ENCODE results near the gene KLHL25.

Gene KLHL25

DNA sequence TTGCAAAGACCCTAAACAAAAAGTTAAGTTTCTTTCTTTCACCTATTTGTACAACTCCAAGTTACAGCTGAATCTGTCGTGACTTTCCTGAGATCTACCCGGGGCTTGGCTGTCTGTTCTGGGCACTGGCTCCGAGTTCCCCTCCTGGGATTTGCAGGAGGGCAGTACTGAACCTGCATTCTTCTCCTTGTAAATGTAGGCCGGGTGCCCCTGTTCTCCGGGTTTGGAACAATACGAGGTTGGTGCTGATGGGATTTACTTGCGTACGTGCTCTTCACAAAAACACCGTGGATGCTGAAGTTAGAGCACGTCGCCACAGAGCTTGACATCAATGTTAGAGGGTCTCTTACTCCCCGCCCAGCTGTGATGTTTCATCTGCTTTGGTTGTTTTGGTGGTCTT, 48.1 kb downstream of the KLHL25 start:
- TF ChIP-seq, protein P1, sequence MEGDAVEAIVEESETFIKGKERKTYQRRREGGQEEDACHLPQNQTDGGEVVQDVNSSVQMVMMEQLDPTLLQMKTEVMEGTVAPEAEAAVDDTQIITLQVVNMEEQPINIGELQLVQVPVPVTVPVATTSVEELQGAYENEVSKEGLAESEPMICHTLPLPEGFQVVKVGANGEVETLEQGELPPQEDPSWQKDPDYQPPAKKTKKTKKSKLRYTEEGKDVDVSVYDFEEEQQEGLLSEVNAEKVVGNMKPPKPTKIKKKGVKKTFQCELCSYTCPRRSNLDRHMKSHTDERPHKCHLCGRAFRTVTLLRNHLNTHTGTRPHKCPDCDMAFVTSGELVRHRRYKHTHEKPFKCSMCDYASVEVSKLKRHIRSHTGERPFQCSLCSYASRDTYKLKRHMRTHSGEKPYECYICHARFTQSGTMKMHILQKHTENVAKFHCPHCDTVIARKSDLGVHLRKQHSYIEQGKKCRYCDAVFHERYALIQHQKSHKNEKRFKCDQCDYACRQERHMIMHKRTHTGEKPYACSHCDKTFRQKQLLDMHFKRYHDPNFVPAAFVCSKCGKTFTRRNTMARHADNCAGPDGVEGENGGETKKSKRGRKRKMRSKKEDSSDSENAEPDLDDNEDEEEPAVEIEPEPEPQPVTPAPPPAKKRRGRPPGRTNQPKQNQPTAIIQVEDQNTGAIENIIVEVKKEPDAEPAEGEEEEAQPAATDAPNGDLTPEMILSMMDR (IDR thresholded peaks at IDR 0.05), result no peak
- DNase-seq (ENCODE audit: low spot score), result peak; percentile 68
- no peak overlapping the region for H3K4me3 ChIP-seq
- H3K27ac ChIP-seq, result no peak overlapping the region

DNA sequence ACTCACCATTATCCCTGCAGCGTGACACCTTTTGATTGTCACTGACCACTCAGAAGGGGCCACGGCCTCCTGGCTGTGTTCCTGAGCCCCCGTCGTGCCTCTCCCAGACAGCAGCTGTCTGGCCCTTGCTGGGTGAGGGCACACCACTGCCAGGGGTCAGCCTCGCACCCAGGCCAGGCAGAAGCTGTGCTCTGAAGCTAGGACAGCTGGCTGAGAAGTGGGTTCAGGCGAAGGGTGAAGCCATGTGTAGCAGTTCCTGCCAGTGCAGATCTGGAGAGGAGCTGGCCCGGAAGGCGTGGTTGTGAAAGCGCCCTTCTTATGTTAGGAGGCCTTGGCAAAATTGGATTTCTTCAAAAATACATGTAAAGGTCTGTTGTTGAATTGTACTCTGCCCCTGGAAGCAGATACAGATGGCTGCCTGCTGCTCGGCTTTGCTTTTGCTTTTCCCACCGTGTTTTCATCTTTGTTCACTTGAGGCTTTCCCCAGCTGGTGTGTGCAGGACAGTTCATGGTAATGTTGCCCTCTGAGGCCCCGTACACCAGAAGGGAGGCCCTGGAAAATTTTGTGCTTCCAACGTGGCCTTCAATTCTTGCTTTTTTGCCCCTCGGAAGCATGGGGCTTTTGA, 49.1 kb downstream of the KLHL25 start:
- Histone ChIP-seq H3K4me3 (no peak overlapping the region), H3K27ac (no peak overlapping the region)
- DNase-seq (ENCODE audit: low spot score), result peak; percentile 72
- TF ChIP-seq, protein P1 (IDR thresholded peaks at IDR 0.05), result no peak

DNA sequence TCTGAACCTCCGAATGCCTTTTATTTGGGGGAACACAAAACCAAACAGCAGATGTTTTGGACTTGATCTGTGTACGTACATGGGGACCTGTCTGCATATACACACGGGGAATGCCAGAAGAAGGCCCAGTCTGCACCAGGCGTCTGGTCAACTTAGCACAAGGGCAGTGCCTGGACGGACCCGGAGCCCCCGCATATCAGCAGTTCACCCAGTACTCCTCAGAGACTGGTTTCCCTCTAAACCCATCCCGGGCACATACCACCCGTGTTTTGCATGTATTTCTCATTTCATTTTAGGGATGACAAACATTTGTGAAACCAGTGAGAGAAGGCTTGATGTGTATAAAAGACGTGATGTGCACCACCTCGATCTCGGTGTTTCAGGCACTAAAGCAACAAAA, 49.7 kb downstream of the KLHL25 start:
- DNase-seq (ENCODE audit: low spot score), result peak; percentile 68
- Histone ChIP-seq H3K4me3 (no peak overlapping the region), H3K27ac (no peak overlapping the region)
- TF ChIP-seq, protein P1 (IDR thresholded peaks at IDR 0.05), result no peak

DNA sequence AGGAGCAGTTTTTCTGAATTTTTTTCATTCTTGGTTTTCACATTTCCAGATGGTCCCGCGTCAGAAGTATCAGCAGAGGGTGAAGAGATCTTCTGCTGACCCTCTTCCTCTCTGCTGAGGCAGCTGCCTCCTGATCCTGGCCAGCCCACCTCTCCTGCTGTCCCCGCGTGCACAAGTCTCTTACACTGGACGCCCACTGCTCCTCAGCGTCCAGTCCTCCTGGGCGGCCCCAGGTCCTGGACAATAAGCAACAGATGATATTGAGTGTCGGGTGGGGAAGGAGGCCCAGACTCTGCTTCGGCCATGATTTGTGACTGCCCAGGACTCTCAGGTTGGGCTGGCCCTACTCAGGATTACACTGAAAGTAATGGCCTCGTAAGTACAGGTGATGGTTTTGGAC, 50.1 kb downstream of the KLHL25 start:
- no peak for DNase-seq (ENCODE audit: low spot score)
- Histone ChIP-seq H3K27ac (no peak overlapping the region), H3K4me3 (no peak overlapping the region)
- TF ChIP-seq, protein P1 (IDR thresholded peaks at IDR 0.05), result no peak

DNA sequence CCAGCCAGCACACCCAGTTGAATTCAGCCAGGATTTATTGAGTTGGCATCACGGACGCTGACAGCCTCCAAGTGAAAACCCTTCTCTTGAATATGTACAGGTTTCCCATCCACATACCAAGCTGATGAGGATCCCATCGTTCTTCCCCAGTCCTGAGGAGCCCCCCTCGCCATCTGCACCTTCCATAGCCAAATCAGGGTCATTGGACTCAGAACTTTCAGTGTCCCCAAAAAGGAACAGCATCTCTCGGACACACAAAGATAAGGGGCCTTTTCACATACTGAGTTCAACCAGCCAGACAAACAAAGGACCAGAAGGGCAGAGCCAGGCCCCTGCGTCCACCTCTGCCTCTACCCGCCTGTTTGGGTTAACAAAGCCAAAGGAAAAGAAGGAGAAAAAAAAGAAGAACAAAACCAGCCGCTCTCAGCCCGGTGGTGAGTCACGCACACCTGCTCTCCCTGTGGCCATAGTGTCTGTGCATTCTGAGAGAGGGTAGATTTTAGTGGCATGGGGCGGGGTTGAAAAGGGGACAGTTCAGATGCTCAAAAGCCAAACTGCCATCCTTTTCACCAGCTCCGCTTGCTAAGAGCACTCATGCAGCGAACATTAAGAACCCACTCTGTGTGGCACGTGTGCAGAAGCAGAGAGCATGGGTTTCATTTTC, 51.2 kb downstream of the KLHL25 start:
- Histone ChIP-seq H3K4me3 (no peak overlapping the region), H3K27ac (no peak overlapping the region)
- DNase-seq (ENCODE audit: low spot score), result no peak
- TF ChIP-seq, protein P1 (IDR thresholded peaks at IDR 0.05), result no peak

DNA sequence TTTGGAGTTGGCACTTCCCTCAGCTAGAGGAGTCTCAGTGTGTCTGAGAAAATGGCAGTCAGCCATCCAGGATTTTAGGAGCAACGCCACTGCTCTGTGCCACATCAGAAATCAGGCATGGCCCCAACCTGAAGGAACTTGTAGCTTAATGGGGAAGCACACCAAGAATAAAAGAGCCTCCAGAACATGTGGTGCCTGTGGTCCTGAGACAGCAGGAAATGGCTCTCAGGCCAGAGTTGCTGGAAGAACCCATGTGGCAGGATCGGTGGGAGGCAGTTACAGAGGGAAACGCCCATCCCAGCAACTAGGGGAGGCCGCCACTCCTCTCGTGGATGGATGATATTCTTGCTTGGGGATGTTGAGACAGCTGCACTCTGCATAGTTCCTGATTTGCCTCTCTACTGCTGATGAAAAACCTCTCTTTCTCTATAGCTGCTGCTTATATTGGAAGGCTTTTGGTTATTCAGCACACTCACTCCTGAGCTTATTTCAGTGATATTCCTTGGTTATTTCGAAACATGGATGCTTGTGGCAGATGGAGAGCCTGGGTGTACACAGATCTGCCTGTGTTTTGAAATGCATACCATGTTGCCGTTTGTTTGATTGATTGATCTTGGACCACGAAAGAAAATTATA, 52.4 kb downstream of the KLHL25 start:
- H3K27ac ChIP-seq, result no peak overlapping the region
- H3K4me3 ChIP-seq, result no peak overlapping the region
- TF ChIP-seq, protein P1 (IDR thresholded peaks at IDR 0.05), result no peak
- DNase-seq (ENCODE audit: low spot score), result no peak

DNA sequence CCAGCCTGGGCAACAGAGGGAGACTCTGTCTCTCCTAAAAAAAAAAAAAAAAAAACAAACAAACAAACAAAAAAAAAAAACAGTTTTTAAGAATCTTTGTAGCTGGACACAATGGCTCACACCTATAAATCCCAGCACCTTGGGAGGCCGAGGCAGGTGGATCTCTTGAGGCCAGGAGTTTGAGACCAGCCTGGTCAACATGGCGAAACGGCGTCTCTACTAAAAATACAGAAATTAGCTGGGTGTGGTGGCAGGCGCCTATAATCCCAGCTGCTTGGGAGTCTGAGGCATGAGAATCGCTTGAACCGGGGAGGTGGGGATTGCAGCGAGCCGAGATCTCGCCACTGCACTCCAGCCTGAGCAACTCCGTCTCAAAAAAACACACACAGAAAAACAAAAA, 53.1 kb downstream of the KLHL25 start:
- Histone ChIP-seq H3K27ac (no peak overlapping the region), H3K4me3 (no peak overlapping the region)
- TF ChIP-seq, protein P1 (IDR thresholded peaks at IDR 0.05), result no peak
- DNase-seq (ENCODE audit: low spot score), result no peak
